Cortex of kidney (tissue), 1 donor: Measurements from ENCODE around the gene C11orf24.
"Not testable (repeated sequence)": the region's sequence is repeated elsewhere in the genome, so short reads cannot be mapped to it uniquely, and the experiment has no call there.

Source experiments
- DNase-seq: peaks from one replicate; lab custom pipeline; 2025; lab: John Stamatoyannopoulos, UW

The C11orf24 gene

DNA sequence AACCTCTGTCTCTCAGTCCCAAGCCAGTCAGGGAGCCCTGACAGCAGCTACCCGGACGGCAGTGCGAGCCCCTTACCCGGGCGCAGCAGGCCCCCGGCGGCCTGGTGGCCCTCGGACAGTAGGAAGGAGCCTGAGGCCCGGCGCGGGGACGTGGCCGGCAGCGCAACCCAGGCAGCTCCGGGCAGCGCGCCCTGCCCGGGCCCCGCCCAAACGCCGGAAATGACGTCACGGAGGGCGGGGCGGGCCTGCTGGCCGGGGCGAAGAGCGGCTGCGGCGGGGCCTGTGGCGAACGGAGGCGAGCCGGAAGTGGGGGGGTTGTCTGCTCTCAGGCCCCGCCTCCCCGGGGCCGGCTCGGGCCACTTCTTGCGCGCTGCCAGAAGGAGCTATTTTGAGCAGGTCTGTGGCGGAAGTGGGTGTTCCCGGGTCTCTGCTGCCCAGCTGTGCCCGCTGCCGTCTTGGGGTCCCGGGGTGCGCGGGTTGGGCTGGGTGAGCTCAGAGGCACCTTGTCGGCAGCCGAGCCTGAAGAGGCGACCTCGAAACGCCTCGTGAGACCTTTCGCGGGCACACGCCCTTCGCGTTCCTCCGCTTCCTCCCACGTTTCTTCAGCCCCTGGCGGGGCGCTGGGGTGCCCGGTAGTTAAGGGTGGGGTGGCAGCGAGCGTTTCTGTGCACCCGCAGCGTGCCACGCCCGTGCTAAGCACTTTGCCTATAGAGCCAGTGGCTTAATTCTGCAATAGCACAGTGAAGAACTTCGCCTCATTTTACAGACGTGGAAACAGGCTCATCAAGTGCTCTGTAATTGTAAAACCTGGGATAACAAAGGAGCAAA lies at the start of gene C11orf24:
Gene C11orf24, minus strand, starts transcription at position 193 of the 828 bp plus-strand sequence. CDS start 8,206 bp downstream, outside the sequence.
- DNase-seq = no peak

DNA sequence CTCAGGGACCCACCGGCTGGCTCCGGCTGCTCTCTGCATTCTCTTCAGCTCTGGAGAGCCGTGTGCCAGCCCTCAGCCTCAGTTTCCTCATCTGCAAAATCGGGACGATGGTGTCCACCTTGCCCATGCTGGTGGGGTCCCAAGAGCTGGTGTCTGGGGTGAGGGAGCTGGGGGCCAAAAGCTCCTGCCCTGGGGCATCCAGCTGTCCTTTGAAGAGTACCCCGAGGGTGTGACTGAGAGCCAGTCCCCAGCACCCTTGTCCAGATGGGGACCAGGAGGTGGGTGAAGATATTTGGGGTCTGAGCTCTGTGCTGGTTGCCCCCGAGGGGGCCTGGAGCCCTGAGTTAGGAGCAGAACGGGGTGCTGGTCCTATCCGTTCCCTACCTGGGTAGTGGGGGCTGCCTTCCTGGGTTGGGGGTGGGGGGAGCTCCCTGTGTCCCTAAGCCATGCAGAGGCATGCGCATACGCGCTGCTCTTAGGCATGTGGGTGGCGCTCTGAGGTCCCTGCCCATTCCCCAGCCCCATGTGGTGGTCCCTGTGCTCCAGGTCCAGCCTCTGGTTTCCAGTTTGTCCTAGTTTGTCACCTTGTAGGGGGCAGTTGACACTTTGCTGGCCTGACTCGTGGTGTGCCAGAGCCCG lies 45.5 kb upstream of the C11orf24 start:
- no peak for DNase-seq

DNA sequence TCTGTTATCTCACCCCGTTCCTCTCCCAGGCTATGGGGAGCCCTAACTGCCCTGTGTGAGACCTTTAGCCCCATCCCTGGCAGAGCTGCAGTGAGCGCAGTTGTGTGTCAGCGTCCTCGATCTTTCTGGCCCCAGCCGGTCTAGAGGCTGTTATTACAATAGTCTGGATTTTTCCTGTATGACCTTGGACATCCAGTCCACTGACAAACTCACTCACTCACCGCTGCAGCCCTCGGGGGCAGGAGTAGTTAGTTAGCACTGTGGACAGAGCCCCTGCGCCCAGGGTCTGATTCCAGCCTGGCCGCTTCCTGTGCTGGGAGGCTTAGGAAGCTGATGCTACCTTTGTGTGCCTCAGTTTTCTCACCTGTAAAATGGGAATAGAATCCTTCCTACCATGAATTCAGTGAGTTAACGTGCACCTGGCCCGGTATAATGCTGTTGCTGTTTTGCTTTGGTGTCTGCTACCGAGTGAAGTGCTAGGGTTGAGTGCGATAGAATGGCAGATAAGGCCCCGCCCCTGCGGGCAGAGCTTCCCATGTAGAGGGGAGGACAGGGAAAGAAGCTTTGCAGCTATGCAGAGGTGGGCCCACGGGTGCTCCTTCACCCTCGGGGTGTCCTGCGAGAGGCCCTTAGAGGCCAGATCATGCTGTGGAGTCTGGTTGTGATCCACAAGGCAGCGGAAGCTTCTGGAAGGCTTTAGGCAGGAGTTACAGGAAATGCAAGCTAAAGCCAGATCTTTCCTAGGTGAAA lies 43.6 kb upstream of the C11orf24 start:
- no peak for DNase-seq

DNA sequence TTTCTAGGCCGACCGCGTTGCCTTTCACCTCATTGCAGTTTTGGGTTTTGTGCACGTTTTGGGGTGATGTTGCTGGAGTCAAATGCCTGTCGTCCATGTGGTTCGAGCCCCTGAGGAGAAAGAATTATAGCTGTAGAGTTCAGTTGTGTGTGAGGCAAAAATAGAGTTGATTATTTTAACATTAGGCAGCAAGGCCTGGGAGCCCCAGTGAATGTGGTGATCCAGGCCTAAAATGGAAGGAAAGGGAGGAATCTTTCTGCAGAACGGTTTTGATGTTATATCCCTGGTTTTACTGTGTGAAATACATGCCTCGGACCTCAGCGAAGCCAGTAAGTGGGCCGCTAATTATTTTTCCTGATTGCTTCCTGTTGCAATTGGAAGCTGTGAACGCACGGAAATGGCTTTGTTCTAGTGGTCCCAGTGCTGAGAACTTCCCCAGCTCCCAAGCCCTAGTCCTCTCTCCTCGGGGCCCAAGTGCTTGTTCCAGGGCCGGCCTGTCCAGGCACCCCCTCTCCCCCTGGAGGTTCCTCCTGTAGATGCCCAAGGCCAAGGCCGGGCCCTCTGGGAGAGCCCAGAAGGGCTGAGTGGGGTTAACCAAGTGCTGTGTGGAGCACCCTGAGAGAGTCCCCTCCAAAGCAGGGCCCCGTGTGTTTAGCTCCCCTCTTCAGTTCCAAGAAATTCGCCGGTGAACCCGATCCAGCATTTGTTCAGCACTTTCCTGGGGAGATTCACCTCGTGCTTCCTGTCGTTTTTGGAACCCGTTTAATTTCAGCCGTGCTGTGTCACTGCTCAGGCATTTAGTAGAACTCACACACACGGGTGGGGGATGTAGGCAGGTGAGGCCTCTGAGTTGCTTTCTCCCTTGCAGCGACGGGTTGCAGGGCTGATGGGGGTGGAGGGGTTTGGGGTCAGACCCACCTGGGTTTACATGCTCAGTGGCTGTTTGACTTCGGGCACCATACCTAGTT lies 42.7 kb upstream of the C11orf24 start:
- DNase-seq = no peak

DNA sequence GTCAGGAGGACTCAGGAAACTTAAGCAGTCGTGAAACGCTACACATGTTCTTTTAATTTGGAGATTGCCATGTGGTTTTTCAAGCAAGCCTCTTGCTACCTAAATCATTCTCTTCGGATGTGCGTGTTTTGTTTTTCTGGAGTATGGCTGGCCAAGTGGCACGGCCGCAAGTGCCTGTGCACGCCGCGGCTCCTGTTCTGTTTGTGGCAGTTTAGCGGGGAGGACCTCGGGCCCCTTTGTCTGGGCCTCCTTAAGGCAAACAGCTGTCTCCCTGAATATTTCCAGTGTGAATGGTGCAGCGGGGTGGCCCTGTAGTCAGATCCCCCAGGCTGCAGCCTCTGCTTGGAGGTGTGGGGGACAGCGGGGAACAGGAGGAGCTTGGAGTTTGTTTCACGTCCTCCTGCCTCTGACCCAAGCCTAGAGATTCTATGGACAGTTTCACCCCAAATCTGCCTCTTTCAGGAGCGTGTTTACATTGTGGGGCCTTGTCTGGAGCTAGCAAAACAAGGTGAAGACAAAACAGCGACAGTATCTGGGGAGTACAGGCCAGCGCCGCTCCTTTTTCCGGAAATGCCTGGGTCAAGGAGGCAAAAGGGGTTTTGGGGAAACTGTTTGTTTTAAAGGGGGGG lies 41.9 kb upstream of the C11orf24 start:
- DNase-seq = no peak

DNA sequence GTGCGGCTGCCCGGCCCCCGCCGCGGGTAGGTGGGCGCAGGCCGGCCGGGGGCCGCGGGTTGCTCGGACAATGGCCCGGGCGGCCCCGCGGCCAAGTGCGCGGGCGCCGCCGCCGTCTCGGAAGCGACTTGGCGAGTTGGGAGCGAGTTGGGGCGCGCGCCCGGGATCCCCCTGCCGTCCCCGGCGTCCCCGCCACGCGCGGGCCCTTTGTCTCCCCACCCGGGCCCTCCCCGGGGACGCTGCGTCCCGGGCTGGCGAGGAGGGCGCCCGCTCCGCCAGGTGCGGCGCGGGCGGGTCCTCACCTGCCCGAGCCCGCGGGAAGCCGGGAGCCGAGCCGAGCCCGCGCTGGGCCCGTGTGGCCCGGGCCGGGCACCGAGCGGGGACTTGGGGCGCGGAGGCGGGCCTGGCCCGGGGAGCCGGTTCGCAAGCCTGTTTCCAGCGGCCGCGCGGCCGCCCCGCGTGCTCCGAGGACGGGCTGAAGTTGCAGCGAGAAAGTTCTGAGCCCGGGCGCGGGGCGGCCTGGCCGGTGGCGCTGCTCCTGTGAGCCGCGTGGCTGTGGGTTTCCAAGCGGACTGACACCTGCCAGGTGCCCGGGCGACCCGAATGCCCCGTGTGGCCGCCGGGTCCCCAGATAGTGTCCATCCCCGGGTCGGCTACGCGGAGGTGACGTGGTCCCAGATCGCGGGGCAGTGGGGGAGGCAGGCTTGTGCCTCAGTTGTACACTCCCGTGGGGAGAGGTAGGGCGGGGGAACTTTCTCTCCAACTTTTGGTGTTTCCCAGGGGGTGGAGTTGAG lies 41.2 kb upstream of the C11orf24 start:
- no peak for DNase-seq

DNA sequence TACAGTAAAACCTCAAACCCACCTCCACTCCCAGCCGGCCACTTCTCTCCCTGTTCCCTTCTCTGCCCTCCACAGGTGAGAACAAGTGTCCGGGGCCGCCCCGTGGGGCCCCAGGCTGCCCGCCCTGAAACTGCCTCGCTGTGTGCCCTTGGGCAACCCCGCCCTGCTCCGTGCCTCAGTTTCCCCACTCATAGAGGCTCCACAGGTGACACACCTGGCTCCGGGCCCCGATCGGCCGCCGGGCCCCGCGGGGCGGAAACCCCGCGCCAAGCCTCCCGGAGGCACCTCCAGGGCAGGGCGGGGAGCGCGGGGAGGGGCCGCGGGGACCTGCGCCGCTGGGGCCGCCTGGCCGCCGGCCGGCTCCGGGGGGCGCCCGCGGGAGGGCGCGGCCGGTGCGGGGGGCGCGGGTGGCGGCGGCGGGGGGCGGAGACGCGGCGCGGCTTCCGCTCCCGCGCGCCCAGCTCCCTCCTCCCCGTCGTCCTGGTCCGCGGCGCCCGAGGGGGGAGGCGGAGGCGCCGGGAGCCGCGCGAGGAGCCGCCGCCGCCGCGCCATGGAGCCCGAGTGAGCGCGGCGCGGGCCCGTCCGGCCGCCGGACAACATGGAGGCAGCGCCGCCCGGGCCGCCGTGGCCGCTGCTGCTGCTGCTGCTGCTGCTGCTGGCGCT lies 40.5 kb upstream of the C11orf24 start, which contains the start of gene LRP5:
Gene LRP5, plus strand, starts transcription at position 475 of the 663 bp plus-strand sequence. Its CDS starts 124 bp downstream, at position 599.
- DNase-seq = no peak

DNA sequence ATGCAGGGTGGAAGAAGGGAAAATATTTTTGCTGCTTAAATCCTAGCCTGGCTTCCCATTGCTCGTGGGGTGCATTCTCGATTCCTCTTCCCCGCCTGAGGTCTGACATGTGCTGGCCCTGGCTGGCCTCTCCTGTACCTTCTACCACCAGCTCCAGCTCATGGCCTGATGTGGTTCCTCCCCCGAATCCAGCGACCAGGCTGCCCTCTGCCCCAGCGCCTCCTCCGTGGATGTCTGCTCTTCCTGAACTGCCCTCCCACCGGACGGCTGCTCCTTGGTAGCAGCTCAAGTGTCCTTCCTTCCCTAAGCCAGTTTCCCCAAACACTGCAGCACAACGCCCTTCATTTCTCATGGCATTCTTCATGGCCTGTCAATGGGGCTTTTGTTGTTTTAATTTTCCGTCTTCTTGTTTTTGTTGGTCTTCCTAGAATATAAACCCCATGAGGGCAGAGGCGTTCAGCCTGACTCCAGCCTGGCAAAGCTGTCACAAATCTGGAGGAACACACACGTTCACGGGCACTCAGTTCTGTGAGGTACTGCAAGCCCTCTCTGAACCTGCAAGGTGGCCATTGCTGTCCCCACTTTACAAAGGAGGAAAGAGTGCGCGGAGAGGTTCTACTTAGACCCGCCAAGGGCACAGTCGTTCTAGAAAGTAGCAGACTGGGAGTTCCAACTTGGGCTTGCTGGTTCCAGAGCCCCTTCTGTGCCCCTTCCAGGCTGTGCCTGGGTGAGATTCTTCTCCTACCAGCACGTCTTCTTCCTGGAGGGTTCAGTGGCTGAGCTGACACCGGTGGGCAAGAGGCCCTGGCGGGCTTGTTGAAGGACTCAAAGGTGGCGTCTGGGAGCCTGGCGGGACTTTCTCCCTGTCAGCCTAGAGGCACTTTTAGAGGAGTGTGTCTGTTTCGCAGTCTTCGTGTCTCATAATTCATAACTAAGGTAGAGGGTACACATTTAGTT lies 39.7 kb upstream of the C11orf24 start:
- no peak for DNase-seq

DNA sequence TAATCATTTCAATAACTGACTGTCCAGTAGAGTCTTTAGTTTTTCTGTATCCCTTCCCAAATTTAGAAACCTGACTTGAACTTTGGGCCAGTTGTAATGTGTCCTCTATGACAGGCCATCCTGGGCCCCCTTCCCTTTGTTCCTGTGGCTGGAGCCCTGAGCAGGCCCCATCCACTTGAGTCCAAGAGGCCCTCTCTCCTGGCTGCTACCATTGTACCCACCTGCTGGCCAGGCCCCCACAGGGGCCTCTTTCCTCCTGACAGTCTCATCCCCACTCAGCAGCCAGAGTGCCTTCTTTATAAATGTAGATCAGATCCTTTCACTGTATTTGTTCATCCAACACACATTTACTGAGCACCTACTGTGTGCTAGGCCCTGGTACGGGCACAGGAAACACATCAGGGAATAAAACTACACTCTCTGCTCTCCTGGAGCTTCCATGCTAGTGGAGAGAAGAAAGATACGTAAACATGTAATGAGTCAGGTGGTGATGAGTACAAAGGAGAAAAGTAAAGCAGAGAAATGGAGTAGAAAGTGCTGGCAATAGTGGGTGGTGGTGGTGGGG lies 37.9 kb upstream of the C11orf24 start:
- no peak for DNase-seq

DNA sequence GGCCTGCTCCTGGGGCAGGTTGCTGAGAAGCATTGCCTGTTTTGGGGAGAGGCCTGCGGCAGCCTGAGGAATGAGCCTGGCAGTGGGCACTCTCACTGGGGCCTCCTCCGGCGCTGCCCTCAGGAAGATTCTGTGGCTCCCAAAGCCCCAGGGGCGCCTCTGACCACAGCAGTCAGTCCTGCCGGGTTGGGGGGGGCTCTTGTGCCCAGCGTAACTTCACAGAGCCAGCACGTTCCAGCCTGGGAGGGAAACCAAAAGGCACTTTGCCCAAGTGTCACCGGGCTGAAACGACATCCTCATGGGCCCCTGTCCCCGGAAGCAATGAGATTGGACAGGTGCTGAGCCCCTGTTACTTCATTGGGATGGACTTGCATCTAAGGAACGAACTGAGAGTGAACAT lies 36.3 kb upstream of the C11orf24 start:
- DNase-seq = no peak

DNA sequence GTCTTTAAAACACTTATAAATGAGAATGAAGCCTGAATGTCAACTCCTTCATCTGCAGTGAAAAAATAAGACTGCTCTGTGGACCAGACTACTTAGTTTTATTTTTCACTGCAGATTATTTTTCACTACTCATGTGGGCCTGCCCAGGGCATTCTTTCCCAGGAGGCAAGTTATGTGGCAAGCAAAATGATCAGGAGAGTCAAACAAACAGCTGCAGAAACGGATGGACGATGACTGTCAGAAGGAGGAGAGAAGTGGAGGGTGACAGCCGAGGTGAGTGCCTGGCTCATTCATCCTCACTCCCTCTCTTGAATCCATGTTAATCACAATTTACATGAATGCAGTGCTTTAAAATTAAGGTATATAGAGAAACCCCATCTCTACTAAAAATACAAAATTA lies 34.9 kb upstream of the C11orf24 start:
- DNase-seq = no peak

DNA sequence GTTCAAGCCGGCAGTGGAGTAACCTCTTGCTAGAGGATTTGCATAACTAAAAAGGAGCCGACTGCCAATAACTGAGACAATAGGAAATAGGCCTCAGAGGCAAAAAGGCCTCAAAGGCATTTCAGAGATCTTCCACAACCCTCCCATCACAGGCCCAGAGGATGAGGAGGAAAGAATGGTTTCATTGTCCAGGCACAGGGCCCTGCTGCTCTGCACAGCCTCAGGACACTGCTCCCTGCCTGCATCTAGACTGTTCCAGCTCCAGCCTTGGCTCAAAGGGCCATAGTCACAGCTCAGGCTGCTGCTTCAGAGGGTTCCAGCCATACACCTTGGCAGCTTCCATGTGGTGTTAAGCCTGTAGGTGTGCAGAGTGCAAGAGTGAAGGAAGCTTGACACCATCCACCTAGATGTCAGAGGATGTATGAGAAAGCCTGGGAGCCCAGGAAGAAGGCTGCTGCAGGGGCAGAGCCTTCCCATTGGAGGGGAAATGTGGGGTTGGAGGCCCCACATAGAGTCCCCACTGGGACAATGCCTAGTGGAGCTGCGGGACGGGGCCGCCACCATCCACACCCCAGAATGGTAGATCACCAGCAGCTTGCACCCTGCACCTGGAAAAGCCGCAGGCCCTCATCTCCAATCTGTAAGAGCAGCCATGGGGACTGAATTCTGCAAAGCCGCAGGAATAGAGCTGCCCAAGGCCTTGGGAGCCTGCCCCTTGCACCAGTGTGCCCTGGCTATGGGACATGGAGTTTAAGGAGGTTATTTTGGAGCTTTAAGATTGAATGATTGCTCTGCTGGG lies 32.4 kb upstream of the C11orf24 start:
- DNase-seq = no peak

DNA sequence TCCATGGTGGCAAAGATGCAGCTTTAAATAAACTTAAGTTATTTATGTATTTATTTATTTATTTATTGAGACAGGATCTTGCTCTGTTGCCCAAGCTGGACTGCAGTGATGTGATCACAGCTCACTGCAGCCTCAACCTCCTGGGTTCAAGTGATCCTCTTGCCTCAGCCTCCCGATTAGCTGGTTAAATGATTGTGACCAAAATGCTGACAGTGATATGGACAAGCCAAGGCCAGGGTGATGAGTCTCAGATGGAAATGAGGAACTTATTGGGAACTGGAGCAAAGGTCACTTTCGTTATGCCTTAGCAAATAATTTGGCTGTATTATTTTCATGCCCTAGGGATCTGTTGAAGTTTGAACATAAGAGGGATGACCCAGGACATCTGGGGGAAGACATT lies 31.3 kb upstream of the C11orf24 start:
- DNase-seq = no peak

DNA sequence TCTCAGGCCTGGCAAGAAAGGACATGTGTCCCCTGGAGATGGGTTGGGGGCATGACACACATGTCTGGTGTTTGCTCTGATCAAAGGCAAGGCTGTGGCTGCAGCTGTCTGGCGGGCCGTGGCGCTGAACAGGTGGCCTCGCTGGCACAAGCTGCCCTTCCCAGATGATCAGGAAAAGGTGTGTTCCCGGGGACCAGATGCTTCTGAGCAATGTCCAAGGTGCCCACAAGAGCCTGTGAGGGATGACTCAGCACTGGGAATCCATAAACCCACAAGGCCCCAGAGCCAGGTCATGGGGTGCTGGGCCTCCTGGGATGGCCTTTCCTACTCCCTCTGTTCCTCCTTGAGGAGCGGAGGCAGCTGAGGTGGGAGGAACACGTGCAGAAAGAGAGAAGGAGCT lies 30.9 kb upstream of the C11orf24 start:
- no peak for DNase-seq

DNA sequence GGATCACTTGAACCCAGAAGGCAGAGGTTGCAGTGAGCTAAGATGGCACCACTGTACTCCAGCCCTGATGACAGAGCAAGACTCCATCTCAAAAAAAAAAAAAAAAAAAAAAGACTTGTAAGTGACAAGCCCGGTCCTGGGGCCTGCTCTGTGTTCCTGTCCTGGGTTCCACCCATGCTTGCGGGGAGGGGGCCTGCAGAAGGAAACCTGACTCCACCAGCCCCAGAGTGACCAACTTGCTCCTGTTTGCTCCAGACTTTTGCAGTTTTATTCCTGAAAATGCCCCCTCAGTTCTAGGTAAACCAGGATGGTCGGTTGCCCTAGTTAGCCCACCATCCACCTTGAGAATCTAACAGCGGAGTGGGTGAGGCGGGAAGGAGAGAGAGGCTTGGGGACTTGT lies 30.5 kb upstream of the C11orf24 start:
- DNase-seq = no peak

DNA sequence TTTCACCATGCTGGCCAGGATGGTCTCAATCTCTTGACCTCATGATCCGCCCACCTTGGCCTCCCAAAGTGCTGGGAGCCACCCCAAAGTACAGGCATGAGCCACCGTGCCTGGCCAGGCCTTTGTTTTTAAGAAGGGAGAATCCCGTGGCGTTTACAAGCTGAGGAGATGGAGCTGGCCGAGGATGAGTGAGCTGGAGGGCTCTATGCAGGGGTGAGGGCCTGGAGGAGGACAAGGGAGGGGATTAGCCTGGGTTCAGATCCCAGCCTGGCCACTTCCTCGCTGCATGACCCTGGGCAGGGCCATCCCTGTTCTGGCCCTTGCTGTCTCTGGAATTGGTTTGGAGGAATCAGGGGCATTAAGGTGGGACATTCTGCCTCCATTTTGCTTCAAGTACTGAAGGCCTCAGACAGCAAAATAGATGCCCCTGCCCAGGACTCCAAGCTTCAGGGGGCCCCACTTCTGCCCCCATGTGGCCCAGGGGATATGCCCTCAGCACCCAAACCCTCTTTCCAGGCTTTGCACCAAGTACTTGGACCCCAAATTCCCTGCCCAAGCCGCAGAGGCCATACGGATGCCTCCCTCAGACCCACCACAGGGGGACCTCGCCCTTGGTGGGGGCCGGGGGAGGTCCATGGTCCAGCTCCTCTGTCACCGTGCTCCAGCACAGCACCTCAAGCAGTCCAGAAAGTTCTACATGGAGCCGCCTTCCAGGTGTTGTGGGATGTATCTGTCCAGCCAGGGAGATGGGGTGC lies 28.5 kb upstream of the C11orf24 start:
- no peak for DNase-seq

DNA sequence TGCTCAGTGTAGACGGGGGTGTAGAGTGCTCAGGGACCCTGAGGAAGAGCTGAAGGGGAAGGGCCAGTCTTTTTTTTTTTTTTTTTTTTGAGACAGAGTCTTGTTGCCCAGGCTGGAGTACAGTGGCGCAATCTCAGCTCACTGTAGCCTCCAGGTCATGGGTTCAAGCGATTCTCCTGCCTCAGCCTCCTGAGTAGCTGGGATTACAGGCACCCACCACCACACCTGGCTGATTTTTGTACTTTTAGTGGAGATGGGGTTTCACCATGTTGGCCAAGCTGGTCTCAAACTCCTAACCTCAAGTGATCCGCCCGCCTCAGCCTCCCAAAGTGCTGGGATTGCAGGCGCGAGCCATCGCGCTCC lies 27.7 kb upstream of the C11orf24 start:
- DNase-seq = not testable (repeated sequence)
